ENCODE measurements around the gene TMEM30B.

TMEM30B gene

DNA sequence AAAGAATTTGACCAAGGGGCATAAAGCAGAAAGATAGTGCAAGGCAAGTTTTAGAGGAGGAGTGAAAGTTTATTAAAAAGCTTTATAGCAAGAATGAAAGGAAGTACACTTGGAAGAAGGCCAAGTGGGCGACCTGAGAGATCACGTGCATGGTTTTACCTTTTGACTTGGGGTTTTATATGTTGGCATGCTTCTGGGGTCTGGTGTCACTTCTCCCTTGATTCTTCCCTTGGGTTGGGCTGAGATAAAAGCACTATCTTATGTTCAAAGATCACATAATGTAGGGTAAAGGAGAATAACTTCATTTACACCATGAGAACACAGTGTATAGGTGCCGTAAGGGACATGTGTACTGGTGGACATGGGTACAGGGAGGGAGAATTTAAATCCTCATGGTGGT, 17.7 kb upstream of the TMEM30B start:
- Histone ChIP-seq H3K9ac (ENCODE audit: low read length) (no peak overlapping the region), H3K4me1 (ENCODE audit: control insufficient read depth, insufficient read depth, low read length) (peaks cover 19% of the 10 kb centered on the region), H3K36me3 (ENCODE audit: control insufficient read depth, insufficient read depth, low read length) (no peaks in the 10 kb centered on the region), H3K4me3 (ENCODE audit: low read depth, low read length) (no peak overlapping the region), H3K27ac (ENCODE audit: low read depth, low read length) (no peak overlapping the region), H3K27me3 (ENCODE audit: control insufficient read depth, insufficient read depth, low read length) (no peaks in the 10 kb centered on the region), H3K9me3 (ENCODE audit: control insufficient read depth, insufficient read depth, low read depth, low read length) (0 out of 2 replicates have a peak, but pooled peaks cover 3% of the 10 kb centered on the region)

DNA sequence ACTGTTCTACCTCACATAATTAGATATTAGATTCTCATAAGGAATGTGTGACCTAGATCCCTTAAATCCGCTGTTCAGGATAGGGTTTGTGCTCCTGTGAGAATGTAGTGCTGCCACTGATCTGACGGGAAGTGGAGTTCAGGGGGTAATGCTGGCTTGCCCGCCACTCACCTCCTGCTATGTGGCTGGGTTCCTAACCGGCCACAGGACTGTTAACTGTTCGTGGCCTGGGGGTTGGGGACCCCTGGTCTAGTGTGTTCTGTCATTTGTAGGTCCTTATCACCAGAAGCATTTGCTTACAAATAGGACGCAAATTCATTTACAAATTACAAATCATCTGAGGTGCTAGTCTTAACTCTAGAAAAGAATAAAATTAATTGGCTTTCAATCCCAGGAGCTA, 16.4 kb upstream of the TMEM30B start:
- H3K9me3 ChIP-seq (ENCODE audit: control insufficient read depth, insufficient read depth, low read depth, low read length) = no peaks in the 10 kb centered on the region
- peaks cover 19% of the 10 kb centered on the region for H3K4me1 ChIP-seq (ENCODE audit: control insufficient read depth, insufficient read depth, low read length)
- no peaks in the 10 kb centered on the region for H3K27me3 ChIP-seq (ENCODE audit: control insufficient read depth, insufficient read depth, low read length)
- no peaks in the 10 kb centered on the region for H3K36me3 ChIP-seq (ENCODE audit: control insufficient read depth, insufficient read depth, low read length)
- no peak overlapping the region for H3K27ac ChIP-seq (ENCODE audit: low read depth, low read length)
- no peak overlapping the region for H3K9ac ChIP-seq (ENCODE audit: low read length)
- no peak overlapping the region for H3K4me3 ChIP-seq (ENCODE audit: low read depth, low read length)

DNA sequence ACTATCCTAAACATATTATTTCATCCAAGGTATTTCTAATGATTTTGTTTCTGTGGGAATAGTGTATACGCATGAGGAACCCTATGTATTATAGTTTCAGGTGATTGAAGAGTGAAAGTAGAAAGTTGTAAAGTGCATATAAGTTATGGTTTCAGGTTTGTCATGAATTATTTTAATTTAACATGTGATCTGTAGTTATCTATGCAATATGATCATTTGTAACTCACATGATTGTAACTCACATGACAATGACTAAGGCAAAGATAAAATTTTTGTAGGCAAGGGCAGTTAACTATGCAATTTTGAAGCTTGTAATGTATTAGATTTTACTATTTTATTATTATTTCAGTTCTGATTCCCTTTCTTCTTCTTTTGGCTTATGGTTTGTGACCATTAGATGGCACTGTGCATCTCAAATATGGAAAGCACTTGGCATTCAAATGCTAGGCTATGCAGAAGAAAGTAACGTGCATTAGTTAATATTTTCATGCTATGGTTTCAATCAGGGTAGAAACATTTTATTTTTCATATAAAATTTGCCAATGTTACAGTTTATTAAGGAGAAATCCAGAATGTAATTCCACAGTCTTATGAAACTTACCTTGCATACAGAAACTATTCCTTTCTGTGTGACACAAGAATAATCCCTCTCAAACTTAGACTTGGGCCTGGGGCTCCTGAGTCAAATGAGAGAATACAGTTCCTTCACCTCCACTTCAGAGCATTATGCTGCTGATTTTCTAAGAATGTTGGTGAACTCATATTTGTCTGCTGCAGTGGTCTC, 15.8 kb upstream of the TMEM30B start:
- Histone ChIP-seq H3K36me3 (ENCODE audit: control insufficient read depth, insufficient read depth, low read length) (no peaks in the 10 kb centered on the region), H3K4me3 (ENCODE audit: low read depth, low read length) (no peak overlapping the region), H3K4me1 (ENCODE audit: control insufficient read depth, insufficient read depth, low read length) (peaks cover 19% of the 10 kb centered on the region), H3K9ac (ENCODE audit: low read length) (no peak overlapping the region), H3K9me3 (ENCODE audit: control insufficient read depth, insufficient read depth, low read depth, low read length) (no peaks in the 10 kb centered on the region), H3K27me3 (ENCODE audit: control insufficient read depth, insufficient read depth, low read length) (no peaks in the 10 kb centered on the region), H3K27ac (ENCODE audit: low read depth, low read length) (no peak overlapping the region)

DNA sequence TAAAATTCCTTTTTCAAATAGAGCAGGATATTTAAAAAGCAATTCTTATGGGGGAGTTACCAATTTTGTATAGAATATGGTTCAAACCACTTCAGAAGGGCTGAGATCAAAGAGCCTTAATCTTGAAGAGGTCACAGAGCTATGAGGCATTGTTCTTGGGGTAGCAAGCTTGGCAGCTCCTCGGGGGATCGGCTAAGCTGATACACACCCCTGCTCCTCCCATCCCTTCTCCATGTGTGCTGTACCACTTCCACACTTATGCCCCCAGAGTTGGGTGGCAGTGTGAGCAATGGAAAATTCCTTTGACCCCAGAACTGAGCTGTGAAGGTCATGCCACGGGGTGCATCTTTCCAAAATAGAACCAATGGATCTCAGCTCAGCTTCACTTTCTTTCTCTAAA, 15.0 kb upstream of the TMEM30B start:
- no peaks in the 10 kb centered on the region for H3K9me3 ChIP-seq (ENCODE audit: control insufficient read depth, insufficient read depth, low read depth, low read length)
- no peak overlapping the region for H3K27ac ChIP-seq (ENCODE audit: low read depth, low read length)
- no peaks in the 10 kb centered on the region for H3K27me3 ChIP-seq (ENCODE audit: control insufficient read depth, insufficient read depth, low read length)
- H3K36me3 ChIP-seq (ENCODE audit: control insufficient read depth, insufficient read depth, low read length) = no peaks in the 10 kb centered on the region
- H3K9ac ChIP-seq (ENCODE audit: low read length) = no peak overlapping the region
- no peak overlapping the region for H3K4me3 ChIP-seq (ENCODE audit: low read depth, low read length)
- H3K4me1 ChIP-seq (ENCODE audit: control insufficient read depth, insufficient read depth, low read length) = peaks cover 19% of the 10 kb centered on the region

DNA sequence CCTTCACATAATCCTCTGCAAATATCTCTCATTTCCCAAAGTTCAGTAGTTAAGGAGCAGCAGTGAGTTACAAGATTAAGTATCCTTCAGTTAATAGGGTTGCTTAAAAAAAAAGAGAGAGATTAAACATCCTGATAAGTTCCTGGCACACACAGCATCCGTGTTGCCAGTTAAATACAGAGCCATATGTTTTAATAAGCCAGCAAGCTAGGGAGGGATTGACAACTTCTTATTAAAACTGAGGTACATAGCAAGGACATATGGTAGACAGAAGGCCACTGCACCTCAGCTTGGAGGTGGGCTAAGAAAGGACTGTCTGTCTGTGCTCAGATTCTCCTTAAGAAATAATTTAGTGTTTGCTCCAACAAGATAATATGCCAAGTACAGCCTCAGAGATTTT, 9.6 kb upstream of the TMEM30B start:
- Histone ChIP-seq H3K4me3 (ENCODE audit: low read depth, low read length) (no peak overlapping the region), H3K36me3 (ENCODE audit: control insufficient read depth, insufficient read depth, low read length) (no peaks in the 10 kb centered on the region), H3K4me1 (ENCODE audit: control insufficient read depth, insufficient read depth, low read length) (no peaks in the 10 kb centered on the region), H3K27ac (ENCODE audit: low read depth, low read length) (no peak overlapping the region), H3K9me3 (ENCODE audit: control insufficient read depth, insufficient read depth, low read depth, low read length) (no peaks in the 10 kb centered on the region), H3K27me3 (ENCODE audit: control insufficient read depth, insufficient read depth, low read length) (no peaks in the 10 kb centered on the region), H3K9ac (ENCODE audit: low read length) (no peak overlapping the region)

DNA sequence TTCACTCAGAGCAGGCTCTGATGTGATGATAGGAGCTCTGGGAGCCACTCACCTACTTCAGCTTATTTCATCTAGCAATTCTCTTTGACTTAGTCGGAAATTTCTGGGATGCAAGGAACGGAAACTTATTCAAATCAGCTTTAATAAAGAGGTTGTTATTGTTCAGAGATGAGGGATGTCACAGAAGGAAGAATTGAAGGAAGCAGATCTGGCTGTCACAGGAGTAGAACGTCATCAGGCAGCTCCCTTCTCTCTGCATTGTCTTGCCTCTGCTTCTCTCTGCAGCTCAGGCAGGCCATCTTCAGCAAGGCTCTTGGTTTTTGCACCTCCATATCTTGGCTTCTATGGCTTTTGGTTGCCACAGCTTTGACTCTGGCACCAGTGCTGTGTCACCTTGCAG, 7.6 kb upstream of the TMEM30B start:
- H3K27me3 ChIP-seq (ENCODE audit: control insufficient read depth, insufficient read depth, low read length) = 0 out of 2 replicates have a peak, but pooled peaks cover 3% of the 10 kb centered on the region
- no peak overlapping the region for H3K27ac ChIP-seq (ENCODE audit: low read depth, low read length)
- H3K9me3 ChIP-seq (ENCODE audit: control insufficient read depth, insufficient read depth, low read depth, low read length) = no peaks in the 10 kb centered on the region
- no peaks in the 10 kb centered on the region for H3K4me1 ChIP-seq (ENCODE audit: control insufficient read depth, insufficient read depth, low read length)
- no peak overlapping the region for H3K9ac ChIP-seq (ENCODE audit: low read length)
- no peak overlapping the region for H3K4me3 ChIP-seq (ENCODE audit: low read depth, low read length)
- H3K36me3 ChIP-seq (ENCODE audit: control insufficient read depth, insufficient read depth, low read length) = no peaks in the 10 kb centered on the region

DNA sequence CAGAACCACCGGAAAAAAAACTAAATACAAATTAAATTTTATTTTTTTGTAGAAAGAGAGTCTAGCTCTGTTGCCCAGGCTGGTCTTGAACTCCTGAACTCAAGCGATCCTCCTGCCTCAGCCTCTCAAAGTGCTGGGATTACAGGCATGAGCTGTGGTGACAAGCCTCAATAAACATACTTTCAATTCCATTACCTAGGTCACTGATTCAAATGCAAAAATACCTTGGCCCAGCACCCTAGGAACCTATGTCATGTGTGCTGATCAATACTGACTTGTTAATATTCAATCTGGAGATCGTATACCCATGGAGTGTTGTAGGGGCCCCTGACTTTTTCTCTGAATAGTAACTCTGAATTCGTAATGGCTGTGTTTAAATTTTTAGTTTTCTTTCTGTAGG, 7.1 kb upstream of the TMEM30B start:
- Histone ChIP-seq H3K9me3 (ENCODE audit: control insufficient read depth, insufficient read depth, low read depth, low read length) (no peaks in the 10 kb centered on the region), H3K4me1 (ENCODE audit: control insufficient read depth, insufficient read depth, low read length) (no peaks in the 10 kb centered on the region), H3K27ac (ENCODE audit: low read depth, low read length) (no peak overlapping the region), H3K27me3 (ENCODE audit: control insufficient read depth, insufficient read depth, low read length) (peaks cover 5% of the 10 kb centered on the region; the same call in 1 of the 2 replicates), H3K9ac (ENCODE audit: low read length) (no peak overlapping the region), H3K4me3 (ENCODE audit: low read depth, low read length) (no peak overlapping the region), H3K36me3 (ENCODE audit: control insufficient read depth, insufficient read depth, low read length) (no peaks in the 10 kb centered on the region)

DNA sequence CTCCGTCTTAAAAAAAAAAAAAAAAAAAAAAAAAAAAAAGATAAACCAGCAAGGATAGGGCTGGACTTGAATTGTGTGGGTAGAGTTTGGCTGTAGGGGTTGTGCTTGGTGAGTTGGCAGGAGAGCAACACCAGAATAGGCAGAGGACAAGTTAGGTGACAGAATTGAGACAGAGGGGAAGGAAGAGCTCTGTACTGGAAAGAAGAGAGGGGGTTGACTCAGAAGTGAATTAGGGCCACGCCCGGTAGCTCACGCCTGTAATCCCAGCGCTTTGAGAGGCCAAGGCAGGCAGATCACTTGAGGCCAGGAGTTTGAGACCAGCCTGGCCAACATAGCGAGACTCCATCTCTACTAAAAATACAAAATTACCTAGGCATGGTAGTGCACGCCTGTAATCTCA, 6.1 kb upstream of the TMEM30B start:
- no peaks in the 10 kb centered on the region for H3K9me3 ChIP-seq (ENCODE audit: control insufficient read depth, insufficient read depth, low read depth, low read length)
- H3K27me3 ChIP-seq (ENCODE audit: control insufficient read depth, insufficient read depth, low read length) = peaks cover 8% of the 10 kb centered on the region; the same call in 1 of the 2 replicates
- no peak overlapping the region for H3K4me3 ChIP-seq (ENCODE audit: low read depth, low read length)
- H3K27ac ChIP-seq (ENCODE audit: low read depth, low read length) = no peak overlapping the region
- H3K4me1 ChIP-seq (ENCODE audit: control insufficient read depth, insufficient read depth, low read length) = no peaks in the 10 kb centered on the region
- H3K9ac ChIP-seq (ENCODE audit: low read length) = no peak overlapping the region
- no peaks in the 10 kb centered on the region for H3K36me3 ChIP-seq (ENCODE audit: control insufficient read depth, insufficient read depth, low read length)

DNA sequence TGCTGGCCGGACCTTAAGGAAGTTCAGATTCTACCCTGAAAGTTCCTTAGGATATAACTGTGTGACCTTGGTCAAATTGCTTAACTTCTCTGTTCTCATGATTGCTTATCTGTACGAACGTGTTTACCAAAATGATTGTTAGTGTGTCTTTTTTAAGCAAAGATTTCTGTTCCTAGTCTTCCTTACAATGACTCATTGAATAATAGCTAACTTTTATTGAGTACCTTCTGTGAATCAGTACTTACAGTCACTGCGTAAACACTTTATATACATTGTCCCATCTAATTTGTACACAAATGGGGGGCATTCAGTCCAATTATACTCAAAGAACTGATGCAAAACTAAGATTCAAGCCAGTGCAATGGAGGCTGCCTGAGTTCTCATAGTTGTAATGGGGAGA, 4.2 kb upstream of the TMEM30B start:
- peaks cover 24% of the 10 kb centered on the region for H3K27me3 ChIP-seq (ENCODE audit: control insufficient read depth, insufficient read depth, low read length)
- no peak overlapping the region for H3K4me3 ChIP-seq (ENCODE audit: low read depth, low read length)
- H3K36me3 ChIP-seq (ENCODE audit: control insufficient read depth, insufficient read depth, low read length) = no peaks in the 10 kb centered on the region
- H3K27ac ChIP-seq (ENCODE audit: low read depth, low read length) = no peak overlapping the region
- no peaks in the 10 kb centered on the region for H3K9me3 ChIP-seq (ENCODE audit: control insufficient read depth, insufficient read depth, low read depth, low read length)
- no peak overlapping the region for H3K9ac ChIP-seq (ENCODE audit: low read length)
- no peaks in the 10 kb centered on the region for H3K4me1 ChIP-seq (ENCODE audit: control insufficient read depth, insufficient read depth, low read length)

DNA sequence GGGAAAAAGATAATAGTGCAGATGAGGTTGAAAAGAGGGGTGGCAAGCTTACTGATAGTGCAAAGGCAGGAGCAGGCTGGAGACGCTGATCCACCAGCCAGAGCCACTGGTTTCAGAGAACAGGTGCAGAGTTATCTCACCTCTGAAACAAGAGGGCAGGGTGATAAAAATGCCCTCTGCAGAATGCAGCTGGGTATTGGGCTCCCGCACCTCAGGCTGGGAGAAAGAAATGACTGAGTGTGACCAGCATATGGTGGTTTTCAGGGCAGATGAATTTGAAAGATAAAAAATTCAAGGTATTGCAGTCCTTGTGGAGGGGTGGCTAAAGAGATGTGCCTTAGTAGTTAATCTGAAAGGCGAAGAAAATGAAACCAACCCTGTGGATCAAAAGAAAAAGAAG, 2.9 kb upstream of the TMEM30B start:
- Histone ChIP-seq H3K27ac (ENCODE audit: low read depth, low read length) (no peak overlapping the region), H3K4me3 (ENCODE audit: low read depth, low read length) (no peak overlapping the region), H3K4me1 (ENCODE audit: control insufficient read depth, insufficient read depth, low read length) (no peaks in the 10 kb centered on the region; the same call in 1 of the 2 replicates), H3K9ac (ENCODE audit: low read length) (no peak overlapping the region), H3K36me3 (ENCODE audit: control insufficient read depth, insufficient read depth, low read length) (no peaks in the 10 kb centered on the region), H3K27me3 (ENCODE audit: control insufficient read depth, insufficient read depth, low read length) (peaks cover 37% of the 10 kb centered on the region), H3K9me3 (ENCODE audit: control insufficient read depth, insufficient read depth, low read depth, low read length) (no peaks in the 10 kb centered on the region)

DNA sequence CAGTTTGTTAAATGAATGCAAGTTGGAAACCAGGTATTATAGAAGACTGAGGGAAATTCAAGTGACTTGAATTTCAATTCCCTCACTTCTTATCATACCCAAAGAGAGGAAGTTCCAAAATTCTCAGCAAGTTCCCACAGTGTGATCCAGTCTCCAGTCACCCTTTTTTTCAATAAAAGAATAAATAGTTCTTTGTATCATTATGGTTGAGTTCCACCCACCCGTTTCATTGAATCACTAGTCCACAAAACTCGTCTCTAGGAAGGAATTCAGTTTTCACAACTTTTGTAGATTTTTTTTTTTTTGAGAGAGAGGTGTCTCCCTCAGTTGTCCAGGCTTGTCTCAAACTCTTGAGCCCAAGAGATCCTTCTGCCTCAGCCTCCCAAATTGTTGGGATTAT, 1.6 kb upstream of the TMEM30B start:
- no peaks in the 10 kb centered on the region for H3K36me3 ChIP-seq (ENCODE audit: control insufficient read depth, insufficient read depth, low read length)
- H3K4me1 ChIP-seq (ENCODE audit: control insufficient read depth, insufficient read depth, low read length) = no peaks in the 10 kb centered on the region; the same call in 1 of the 2 replicates
- H3K9me3 ChIP-seq (ENCODE audit: control insufficient read depth, insufficient read depth, low read depth, low read length) = no peaks in the 10 kb centered on the region
- peaks cover 43% of the 10 kb centered on the region for H3K27me3 ChIP-seq (ENCODE audit: control insufficient read depth, insufficient read depth, low read length)
- no peak overlapping the region for H3K27ac ChIP-seq (ENCODE audit: low read depth, low read length)
- no peak overlapping the region for H3K9ac ChIP-seq (ENCODE audit: low read length)
- no peak overlapping the region for H3K4me3 ChIP-seq (ENCODE audit: low read depth, low read length)
